Naive thymus-derived CD4-positive, alpha-beta T cell (primary cell): ENCODE results near the gene GSG1L2. TPM values are rescaled to one million over a fixed set of nuclear protein-coding genes. Genes with fewer than 3 reads are reported as not detected.

ENCODE experiments used
- ATAC-seq: fragments of 150-1000 bp; cut with Tn5 transposase; 2 replicates; pipeline ENCODE4 v1.10.0; 2021; ENCODE audit warnings: mild to moderate bottlenecking, moderate library complexity
- CTCF ChIA-PET: fragments of 350-600 bp; sonication (Branson Sonifier 250); formaldehyde crosslinking; loops from one replicate; lab custom pipeline; 2021; ENCODE audit warnings: antibody characterized with exemption; lab: Charles Lee
- POLR2A ChIA-PET: fragments of 350-600 bp; sonication (Branson Sonifier 250); formaldehyde crosslinking; loops from one replicate; lab custom pipeline; 2021; ENCODE audit warnings: antibody characterized with exemption, inconsistent platforms; lab: Charles Lee
- DNase-seq, 9 donors: peaks; one replicate each; pipeline versions ENCODE4 v3.0.0 to v3.0.0-alpha.2; 2020 to 2022; ENCODE audit warnings: mixed read lengths in 1 of 9
- H3K27ac ChIP-seq: one replicate; pipeline ENCODE4 v1.7.0; 2013; ENCODE audit warnings: mild to moderate bottlenecking, low read depth, low read length, moderate library complexity
- H3K27me3 ChIP-seq, 2 donors: one replicate each; pipeline ENCODE4 v1.7.0; 2013; ENCODE audit warnings: low read length in 2 of 2, mild to moderate bottlenecking in 2 of 2, moderate library complexity in 2 of 2; ENCODE audit not compliant: control insufficient read depth in 2 of 2, insufficient read depth in 2 of 2
- H3K36me3 ChIP-seq, 3 experiments: 1 replicate in 2 of 3; 2 replicates in 1 of 3; pipeline ENCODE4 v1.7.0; 2013; ENCODE audit warnings: low read length in 3 of 3, mild to moderate bottlenecking in 3 of 3, moderate library complexity in 1 of 3; ENCODE audit not compliant: insufficient read depth in 3 of 3, control insufficient read depth in 2 of 3
- H3K4me1 ChIP-seq, 2 donors: one replicate each; pipeline ENCODE4 v1.7.0; 2013; ENCODE audit warnings: low read length in 2 of 2, mild to moderate bottlenecking in 2 of 2, moderate library complexity in 1 of 2; ENCODE audit not compliant: control insufficient read depth in 2 of 2, insufficient read depth in 2 of 2
- H3K4me3 ChIP-seq: 2 replicates; pipeline ENCODE4 v1.7.0; 2013; ENCODE audit warnings: mild to moderate bottlenecking, low read length
- H3K9me3 ChIP-seq, 3 experiments: 1 replicate in 2 of 3; 2 replicates in 1 of 3; pipeline ENCODE4 v1.7.0; 2013; ENCODE audit warnings: low read length in 3 of 3; ENCODE audit not compliant: control insufficient read depth in 2 of 3
- H3K27ac Mint-ChIP-seq, 9 donors: one replicate each; pipeline ENCODE4 v1.8.0; 2020 to 2022; ENCODE audit warnings: mixed read lengths in 9 of 9, mild to moderate bottlenecking in 8 of 9, moderate library complexity in 5 of 9, inconsistent platforms in 2 of 9
- H3K27me3 Mint-ChIP-seq, 5 donors: one replicate each; pipeline ENCODE4 v1.8.0; 2021 to 2022; ENCODE audit warnings: mixed read lengths in 5 of 5, mild to moderate bottlenecking in 1 of 5
- H3K36me3 Mint-ChIP-seq, 5 donors: one replicate each; pipeline ENCODE4 v1.8.0; 2020 to 2022; ENCODE audit warnings: mixed read lengths in 5 of 5, mild to moderate bottlenecking in 3 of 5, inconsistent platforms in 1 of 5
- H3K4me1 Mint-ChIP-seq, 7 donors: one replicate each; pipeline ENCODE4 v1.8.0; 2020 to 2022; ENCODE audit warnings: mixed read lengths in 7 of 7, mild to moderate bottlenecking in 3 of 7, inconsistent platforms in 1 of 7
- H3K4me3 Mint-ChIP-seq, 10 donors: one replicate each; pipeline ENCODE4 v1.8.0; 2020 to 2022; ENCODE audit warnings: mild to moderate bottlenecking in 10 of 10, mixed read lengths in 10 of 10, moderate library complexity in 6 of 10, inconsistent platforms in 2 of 10
- H3K9me3 Mint-ChIP-seq, 11 donors: one replicate each; pipeline ENCODE4 v1.8.0; 2020 to 2022; ENCODE audit warnings: mixed read lengths in 11 of 11, mild to moderate bottlenecking in 4 of 11, inconsistent platforms in 1 of 11, moderate library complexity in 1 of 11
- intact Hi-C, 2 donors: fragments of 100-400 bp; cut with micrococcal nuclease; formaldehyde crosslinking; loops; one replicate each; pipeline ENCODE4 v1.15.1; 2023
- polyA plus RNA-seq, 2 donors: library from polyadenylated mRNA; unstranded; fragments of 300-500 nt; fragmentation: Illumina TruSeq; gene quantifications; one replicate each; pipeline ENCODE4 v1.2.3, GENCODE V29; 2021
- total RNA-seq, 6 experiments: library from RNA in 5 of 6; stranded (reverse) in 5 of 6; gene quantifications; 1 replicate in 5 of 6; 2 replicates in 1 of 6; pipeline ENCODE4 v1.2.3 and lab custom pipeline; 2021 to 2026

Gene GSG1L2
- total and polyA plus RNA-seq, 7 experiments from 2014 or later: not detected

GRCh38 chr17:9798724-9799123 lies 23.2 kb downstream of the GSG1L2 start:
- ATAC-seq (no peak), DNase-seq (no peak)
- Histone ChIP-seq H3K9me3 (no peaks in the 10 kb centered on the region), H3K36me3 (no peaks in the 10 kb centered on the region), H3K27me3 (no peaks in the 10 kb centered on the region), H3K4me1 (no peaks in the 10 kb centered on the region), H3K27ac (no peak overlapping the region), H3K4me3 (no peak overlapping the region)
- no peak overlapping the region for H3K27ac Mint-ChIP-seq
- no peaks in the 10 kb centered on the region for H3K4me1 Mint-ChIP-seq
- peaks cover 0 to 4% (median 0%) of the 10 kb centered on the region in 11 donors for H3K9me3 Mint-ChIP-seq
- H3K4me3 Mint-ChIP-seq: no peak overlapping the region
- H3K27me3 Mint-ChIP-seq: peaks cover 0 to 41% (median 33%) of the 10 kb centered on the region in 5 donors
- ChIA-PET CTCF (no interaction called here), POLR2A (no interaction called here)
- no peaks in the 10 kb centered on the region for H3K36me3 Mint-ChIP-seq
- intact Hi-C loops: no loop called here

- H3K4me1 Mint-ChIP-seq: no peaks in the 10 kb centered on the region
- ATAC-seq (no peak), DNase-seq (no peak)
- Histone ChIP-seq H3K27me3 (no peaks in the 10 kb centered on the region), H3K9me3 (no peaks in the 10 kb centered on the region), H3K36me3 (no peaks in the 10 kb centered on the region), H3K4me3 (no peak overlapping the region), H3K27ac (no peak overlapping the region), H3K4me1 (no peaks in the 10 kb centered on the region)
- peaks cover 0 to 38% (median 29%) of the 10 kb centered on the region in 5 donors for H3K27me3 Mint-ChIP-seq
- ChIA-PET POLR2A (no interaction called here), CTCF (no interaction called here)
- no peak overlapping the region for H3K4me3 Mint-ChIP-seq
- H3K27ac Mint-ChIP-seq: no peak overlapping the region
- intact Hi-C loops: no loop called here
- no peaks in the 10 kb centered on the region for H3K36me3 Mint-ChIP-seq
- H3K9me3 Mint-ChIP-seq: peaks cover 0 to 4% (median 0%) of the 10 kb centered on the region in 11 donors
Observed at GRCh38 chr17:9798008-9798407, 23.9 kb downstream of the GSG1L2 start.

GRCh38 chr17:9792181-9792840 lies 29.6 kb downstream of the GSG1L2 start:
- Mint-ChIP-seq H3K36me3 (no peaks in the 10 kb centered on the region), H3K9me3 (peaks cover 0 to 2% (median 0%) of the 10 kb centered on the region in 11 donors), H3K27ac (no peak overlapping the region), H3K27me3 (peaks cover 0 to 38% (median 8%) of the 10 kb centered on the region in 5 donors), H3K4me1 (no peaks in the 10 kb centered on the region), H3K4me3 (no peak overlapping the region)
- ChIA-PET POLR2A (no interaction called here), CTCF (no interaction called here)
- ATAC-seq (no peak), DNase-seq (no peak)
- intact Hi-C loops: no loop called here
- H3K4me3 ChIP-seq: no peak overlapping the region
- no peak overlapping the region for H3K27ac ChIP-seq
- no peaks in the 10 kb centered on the region for H3K9me3 ChIP-seq
- H3K4me1 ChIP-seq: no peaks in the 10 kb centered on the region
- H3K27me3 ChIP-seq: no peaks in the 10 kb centered on the region
- no peaks in the 10 kb centered on the region for H3K36me3 ChIP-seq

GRCh38 chr17:9790889-9791876 lies 30.7 kb downstream of the GSG1L2 start, which contains the start of gene DHRS7C:
Gene DHRS7C, minus strand, starts transcription at chr17:9791592. Its CDS starts 308 bp downstream, at chr17:9791284.
- ATAC-seq: no peak
- CTCF ChIA-PET: no interaction called here
- no peaks in the 10 kb centered on the region for H3K4me1 Mint-ChIP-seq

GRCh38 chr17:9790316-9790715 lies 31.6 kb downstream of the GSG1L2 start:
- Mint-ChIP-seq H3K4me3 (no peak overlapping the region), H3K4me1 (no peaks in the 10 kb centered on the region), H3K27ac (no peak overlapping the region), H3K9me3 (no peaks in the 10 kb centered on the region), H3K36me3 (no peaks in the 10 kb centered on the region), H3K27me3 (peaks cover 0 to 28% (median 0%) of the 10 kb centered on the region in 5 donors)
- intact Hi-C loops: no loop called here
- no peak overlapping the region for H3K27ac ChIP-seq
- no peaks in the 10 kb centered on the region for H3K9me3 ChIP-seq
- no peaks in the 10 kb centered on the region for H3K4me1 ChIP-seq
- H3K4me3 ChIP-seq: no peak overlapping the region
- CTCF ChIA-PET: no interaction called here
- POLR2A ChIA-PET: no interaction called here
- no peaks in the 10 kb centered on the region for H3K27me3 ChIP-seq
- no peak for ATAC-seq
- DNase-seq: no peak
- no peaks in the 10 kb centered on the region for H3K36me3 ChIP-seq

More at GRCh38 chr17:9790889-9791876, 30.7 kb downstream of the GSG1L2 start, which contains the start of gene DHRS7C:
- intact Hi-C loops: no loop called here
- no peaks in the 10 kb centered on the region for H3K9me3 ChIP-seq
- no peak for DNase-seq
- H3K27me3 ChIP-seq: no peaks in the 10 kb centered on the region
- peaks cover 0 to 31% (median 2%) of the 10 kb centered on the region in 5 donors for H3K27me3 Mint-ChIP-seq
- H3K9me3 Mint-ChIP-seq: no peaks in the 10 kb centered on the region
- no peaks in the 10 kb centered on the region for H3K36me3 ChIP-seq
- H3K4me3 Mint-ChIP-seq: no peak within 1 kb of the TSS
- no peak within 1 kb of the TSS for H3K4me3 ChIP-seq
- no peak within 1 kb of the TSS for H3K27ac ChIP-seq
- no peaks in the 10 kb centered on the region for H3K36me3 Mint-ChIP-seq
- no peaks in the 10 kb centered on the region for H3K4me1 ChIP-seq
- POLR2A ChIA-PET: no interaction called here
- no peak within 1 kb of the TSS for H3K27ac Mint-ChIP-seq

GRCh38 chr17:9788601-9789000 lies 33.3 kb downstream of the GSG1L2 start:
- Histone ChIP-seq H3K9me3 (no peaks in the 10 kb centered on the region), H3K4me1 (no peaks in the 10 kb centered on the region), H3K27ac (no peak overlapping the region), H3K36me3 (no peaks in the 10 kb centered on the region), H3K27me3 (no peaks in the 10 kb centered on the region), H3K4me3 (no peak overlapping the region)
- CTCF ChIA-PET: no interaction called here
- intact Hi-C loops: no loop called here
- Mint-ChIP-seq H3K9me3 (no peaks in the 10 kb centered on the region), H3K4me1 (no peaks in the 10 kb centered on the region), H3K27ac (no peak overlapping the region), H3K27me3 (peaks cover 0 to 24% (median 0%) of the 10 kb centered on the region in 5 donors), H3K36me3 (no peaks in the 10 kb centered on the region), H3K4me3 (no peak overlapping the region)
- POLR2A ChIA-PET: no interaction called here
- ATAC-seq (no peak), DNase-seq (no peak)
